ENCODE results near the gene CA14. TPM values are rescaled to one million over a fixed set of nuclear protein-coding genes. Genes with fewer than 3 reads are reported as not detected.
"Not testable (repeated sequence)": the region's sequence is repeated elsewhere in the genome, so short reads cannot be mapped to it uniquely, and the experiment has no call there.

The CA14 gene
- not detected for total RNA-seq

DNA sequence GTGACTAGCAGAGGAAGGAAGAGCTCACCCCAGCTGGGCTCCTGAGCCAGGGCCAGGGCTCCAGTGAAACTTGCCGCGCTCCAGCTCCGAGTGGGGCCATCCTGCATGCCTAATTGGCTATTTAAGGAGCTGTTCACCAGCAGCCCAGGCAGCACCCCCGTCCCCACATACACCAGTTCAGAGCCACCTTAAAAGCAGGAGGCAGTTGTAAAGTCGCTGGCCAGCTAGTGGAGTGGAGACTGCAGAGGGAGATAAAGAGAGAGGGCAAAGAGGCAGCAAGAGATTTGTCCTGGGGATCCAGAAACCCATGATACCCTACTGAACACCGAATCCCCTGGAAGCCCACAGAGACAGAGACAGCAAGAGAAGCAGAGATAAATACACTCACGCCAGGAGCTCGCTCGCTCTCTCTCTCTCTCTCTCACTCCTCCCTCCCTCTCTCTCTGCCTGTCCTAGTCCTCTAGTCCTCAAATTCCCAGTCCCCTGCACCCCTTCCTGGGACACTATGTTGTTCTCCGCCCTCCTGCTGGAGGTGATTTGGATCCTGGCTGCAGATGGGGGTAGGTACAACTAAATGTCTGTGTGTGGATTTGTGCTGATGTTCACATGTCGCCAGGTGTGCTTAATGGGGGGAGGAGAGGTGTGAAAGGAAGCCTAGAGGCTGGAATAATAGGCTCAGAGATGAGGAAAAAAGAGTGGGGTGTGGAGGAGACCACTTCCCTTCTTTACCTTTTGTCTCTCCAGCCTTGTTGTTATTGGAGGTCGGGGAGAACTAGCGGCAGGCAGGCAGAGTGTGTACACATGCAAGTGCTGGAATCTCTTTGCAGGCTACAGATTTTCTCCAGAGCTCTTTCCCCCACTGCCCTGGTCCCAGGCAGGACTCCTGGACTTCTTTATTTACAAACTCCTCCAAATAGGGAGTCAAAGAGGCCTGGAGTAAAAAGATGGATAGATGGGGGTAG lies at the start of gene CA14:
TSS of gene CA14 (plus strand) at position 151 of the 962 bp plus-strand sequence. CDS start at position 506, 355 bp downstream.
- TF ChIP-seq, protein P1, sequence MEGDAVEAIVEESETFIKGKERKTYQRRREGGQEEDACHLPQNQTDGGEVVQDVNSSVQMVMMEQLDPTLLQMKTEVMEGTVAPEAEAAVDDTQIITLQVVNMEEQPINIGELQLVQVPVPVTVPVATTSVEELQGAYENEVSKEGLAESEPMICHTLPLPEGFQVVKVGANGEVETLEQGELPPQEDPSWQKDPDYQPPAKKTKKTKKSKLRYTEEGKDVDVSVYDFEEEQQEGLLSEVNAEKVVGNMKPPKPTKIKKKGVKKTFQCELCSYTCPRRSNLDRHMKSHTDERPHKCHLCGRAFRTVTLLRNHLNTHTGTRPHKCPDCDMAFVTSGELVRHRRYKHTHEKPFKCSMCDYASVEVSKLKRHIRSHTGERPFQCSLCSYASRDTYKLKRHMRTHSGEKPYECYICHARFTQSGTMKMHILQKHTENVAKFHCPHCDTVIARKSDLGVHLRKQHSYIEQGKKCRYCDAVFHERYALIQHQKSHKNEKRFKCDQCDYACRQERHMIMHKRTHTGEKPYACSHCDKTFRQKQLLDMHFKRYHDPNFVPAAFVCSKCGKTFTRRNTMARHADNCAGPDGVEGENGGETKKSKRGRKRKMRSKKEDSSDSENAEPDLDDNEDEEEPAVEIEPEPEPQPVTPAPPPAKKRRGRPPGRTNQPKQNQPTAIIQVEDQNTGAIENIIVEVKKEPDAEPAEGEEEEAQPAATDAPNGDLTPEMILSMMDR (IDR thresholded peaks at IDR 0.05), result no peak
- TF ChIP-seq POLR2AphosphoS5 (IDR thresholded peaks at IDR 0.05; ENCODE audit: insufficient read depth in 1 of 2, low read depth in 1 of 2) (no peak), POLR2A (IDR thresholded peaks at IDR 0.05) (no peak)

DNA sequence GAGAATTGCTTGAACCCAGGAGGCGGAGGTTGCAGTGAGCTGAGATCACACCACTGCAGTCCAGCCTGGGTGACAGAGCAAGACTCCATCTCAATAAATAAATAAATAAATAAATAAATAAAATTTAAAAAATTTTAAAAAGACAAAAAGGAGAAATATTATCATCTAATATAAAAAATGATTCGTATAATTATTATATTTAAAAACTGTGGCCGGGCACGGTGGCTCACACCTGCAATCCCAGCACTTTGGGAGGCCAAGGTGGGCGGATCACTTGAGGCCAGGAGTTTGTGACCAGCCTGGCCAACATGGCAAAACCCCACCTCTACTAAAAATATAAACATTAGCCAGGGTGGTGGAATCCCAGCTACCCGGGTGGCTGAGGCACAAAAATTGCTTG lies 49.1 kb upstream of the CA14 start:
- H3K9me3 ChIP-seq; H3K4me3 ChIP-seq; DNase-seq (ENCODE audit: extremely low spot score in 2 of 2); H3K4me1 ChIP-seq; intact Hi-C loops (cut with DNase I); H3K36me3 ChIP-seq; H3K27ac ChIP-seq; H3K27me3 ChIP-seq: not testable (repeated sequence)

More for the DNA sequence above, at the start of gene CA14:
- H3K36me3 ChIP-seq, result no peaks in the 10 kb centered on the region
- H3K4me1 ChIP-seq, result peaks cover 23% of the 10 kb centered on the region
- intact Hi-C loops (cut with DNase I), result no loop called here
- H3K9me3 ChIP-seq, result no peaks in the 10 kb centered on the region
- H3K4me3 ChIP-seq, result no peak within 1 kb of the TSS
- DNase-seq (ENCODE audit: extremely low spot score in 2 of 2), result no peak
- no peaks in the 10 kb centered on the region for H3K27me3 ChIP-seq
- no peak within 1 kb of the TSS for H3K27ac ChIP-seq

DNA sequence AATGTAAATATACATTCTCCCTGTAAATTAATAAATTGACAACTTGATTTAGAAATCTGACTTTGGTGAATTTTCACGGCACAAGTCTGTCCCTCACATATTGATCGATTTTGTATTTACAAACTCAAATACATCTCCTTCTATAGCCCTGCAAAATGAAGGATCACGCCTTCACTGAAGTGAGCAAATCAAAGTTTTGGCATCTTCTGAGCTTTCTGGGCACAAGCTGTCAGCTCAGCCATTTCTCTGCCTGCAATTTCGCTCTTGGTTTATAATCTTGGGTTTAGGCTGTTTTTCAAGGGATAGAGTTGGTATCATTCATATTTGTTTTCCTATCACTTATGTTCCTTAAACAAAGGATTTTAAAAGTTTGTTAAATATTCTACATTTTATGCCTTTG lies 47.5 kb upstream of the CA14 start:
- intact Hi-C loops (cut with DNase I), result no loop called here

DNA sequence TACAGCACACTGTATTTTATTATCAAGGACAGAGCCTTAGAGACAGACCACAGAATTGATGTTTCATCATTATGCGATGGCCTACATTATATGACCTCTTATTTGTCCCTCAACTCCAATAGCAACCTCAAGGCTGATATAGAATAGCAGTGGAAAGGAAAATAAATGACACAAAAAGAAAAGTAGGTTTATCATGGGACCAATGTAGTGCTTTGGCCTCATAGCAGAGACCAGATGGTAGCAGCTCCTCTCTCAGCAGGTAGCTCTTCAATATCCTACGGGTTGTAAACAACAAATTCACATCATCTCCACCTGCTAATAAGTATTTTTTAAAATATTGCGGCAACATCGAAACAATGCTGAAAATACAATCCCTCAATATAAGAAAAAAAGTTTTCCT lies 46.9 kb upstream of the CA14 start:
- H3K27ac ChIP-seq, result no peak overlapping the region
- H3K27me3 ChIP-seq, result no peaks in the 10 kb centered on the region
- intact Hi-C loops (cut with DNase I), result no loop called here
- TF ChIP-seq, protein P1 (IDR thresholded peaks at IDR 0.05), result no peak
- TF ChIP-seq POLR2AphosphoS5 (IDR thresholded peaks at IDR 0.05; ENCODE audit: insufficient read depth in 1 of 2, low read depth in 1 of 2) (no peak), POLR2A (IDR thresholded peaks at IDR 0.05) (no peak)
- H3K9me3 ChIP-seq, result no peaks in the 10 kb centered on the region
- no peaks in the 10 kb centered on the region for H3K4me1 ChIP-seq
- DNase-seq (ENCODE audit: extremely low spot score in 2 of 2), result no peak
- H3K36me3 ChIP-seq, result no peaks in the 10 kb centered on the region
- no peak overlapping the region for H3K4me3 ChIP-seq

More for the DNA sequence above, 47.5 kb upstream of the CA14 start:
- no peak for TF ChIP-seq POLR2AphosphoS5 (IDR thresholded peaks at IDR 0.05; ENCODE audit: insufficient read depth in 1 of 2, low read depth in 1 of 2)
- TF ChIP-seq POLR2A (IDR thresholded peaks at IDR 0.05), result no peak
- TF ChIP-seq, protein P1 (IDR thresholded peaks at IDR 0.05), result no peak
- Histone ChIP-seq H3K27ac (no peak overlapping the region), H3K9me3 (no peaks in the 10 kb centered on the region), H3K27me3 (no peaks in the 10 kb centered on the region), H3K4me1 (no peaks in the 10 kb centered on the region), H3K4me3 (no peak overlapping the region), H3K36me3 (no peaks in the 10 kb centered on the region)
- no peak for DNase-seq (ENCODE audit: extremely low spot score in 2 of 2)

DNA sequence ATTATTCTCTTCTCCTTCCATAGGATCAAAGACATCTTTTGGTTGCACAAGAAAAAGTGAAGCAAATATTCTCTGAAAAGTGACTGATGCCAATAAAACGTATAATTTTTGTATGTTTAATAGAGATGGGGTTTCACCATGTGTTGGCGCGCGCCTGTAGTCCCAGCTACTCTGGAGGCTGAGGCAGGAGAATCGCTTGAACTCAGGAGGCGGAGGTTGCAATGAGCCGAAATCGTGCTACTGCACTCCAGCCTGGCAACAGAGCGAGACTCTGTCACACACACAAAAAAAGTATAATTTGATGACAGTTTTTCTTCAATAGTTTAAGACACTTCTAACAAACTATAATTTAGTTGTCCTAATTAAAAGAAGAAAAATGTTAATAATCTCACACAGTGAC lies 45.5 kb upstream of the CA14 start:
- intact Hi-C loops (cut with DNase I), result no loop called here
- Histone ChIP-seq H3K4me3 (no peak overlapping the region), H3K27me3 (no peaks in the 10 kb centered on the region), H3K9me3 (no peaks in the 10 kb centered on the region), H3K4me1 (no peaks in the 10 kb centered on the region), H3K27ac (no peak overlapping the region), H3K36me3 (no peaks in the 10 kb centered on the region)
- TF ChIP-seq POLR2AphosphoS5 (IDR thresholded peaks at IDR 0.05; ENCODE audit: insufficient read depth in 1 of 2, low read depth in 1 of 2), result no peak
- TF ChIP-seq, protein P1 (IDR thresholded peaks at IDR 0.05), result no peak
- TF ChIP-seq POLR2A (IDR thresholded peaks at IDR 0.05), result no peak
- DNase-seq (ENCODE audit: extremely low spot score in 2 of 2), result no peak

Measured in vagina (tissue), 2 donors.